Measurements from ENCODE around the gene FOXJ1.

The FOXJ1 gene

DNA sequence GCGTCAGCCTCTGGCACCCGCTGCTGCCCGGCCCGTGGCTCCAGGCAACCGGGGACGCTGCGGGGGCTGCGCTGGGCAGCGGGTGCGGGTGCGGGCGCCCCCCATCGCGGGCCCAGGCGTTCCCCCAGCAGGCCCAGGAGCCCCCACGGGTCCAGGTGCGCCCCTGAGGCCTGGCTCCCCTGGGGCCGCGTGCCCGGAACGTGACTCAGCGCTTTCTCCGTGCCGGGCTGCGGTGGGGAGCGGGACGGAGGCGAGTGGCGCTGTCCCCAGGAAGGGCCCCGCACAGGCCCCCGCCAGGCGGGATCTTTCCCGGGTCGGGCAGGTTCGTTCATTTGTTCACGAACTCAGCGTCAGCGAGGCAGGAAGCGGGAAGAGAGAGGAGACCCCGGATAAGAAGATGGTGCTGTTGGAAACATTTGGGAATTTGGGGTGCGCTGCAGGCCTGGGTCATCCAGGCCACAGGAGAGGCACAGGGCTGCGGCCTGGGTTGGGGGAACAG is 19.1 kb downstream of the FOXJ1 start:
- Mint-ChIP-seq H3K27ac (no peak overlapping the region), H3K27me3 (no peaks in the 10 kb centered on the region), H3K36me3 (ENCODE audit: insufficient read depth) (peaks cover 4% of the 10 kb centered on the region), H3K4me3 (peak overlapping the region; percentile 49 to 62), H3K9me3 (no peaks in the 10 kb centered on the region), H3K4me1 (ENCODE audit: low read depth in 2 of 2) (peaks cover 0 to 3% of the 10 kb centered on the region in 2 donors)
- peak; percentile 6 for ATAC-seq (replicated peaks)
- no peak for DNase-seq

DNA sequence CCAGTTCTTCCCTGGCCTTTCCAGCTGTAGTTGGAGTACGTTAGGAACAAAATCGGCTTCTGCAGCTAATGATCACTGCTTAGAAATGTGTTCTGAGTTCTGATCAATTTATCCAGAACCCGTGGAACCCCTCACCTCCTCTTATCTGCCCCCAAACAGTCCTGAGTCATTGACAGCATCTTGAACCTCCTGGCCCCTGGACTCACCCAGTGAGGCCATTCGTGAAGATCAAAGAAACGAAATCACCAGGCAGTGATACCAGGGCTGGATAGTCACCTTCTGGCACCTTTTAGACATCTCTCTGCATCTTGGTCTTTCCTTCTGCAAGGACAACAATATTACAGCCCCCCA is 20.4 kb downstream of the FOXJ1 start:
- no peak for ATAC-seq (replicated peaks)
- no peak overlapping the region for H3K27ac Mint-ChIP-seq
- peaks cover 0 to 3% of the 10 kb centered on the region in 2 donors for H3K4me1 Mint-ChIP-seq (ENCODE audit: low read depth in 2 of 2)
- peaks cover 4% of the 10 kb centered on the region for H3K36me3 Mint-ChIP-seq (ENCODE audit: insufficient read depth)
- no peak for DNase-seq
- no peaks in the 10 kb centered on the region for H3K9me3 Mint-ChIP-seq
- H3K27me3 Mint-ChIP-seq, result no peaks in the 10 kb centered on the region
- peak overlapping the region in 1 of 2 donors; percentile 62 for H3K4me3 Mint-ChIP-seq

DNA sequence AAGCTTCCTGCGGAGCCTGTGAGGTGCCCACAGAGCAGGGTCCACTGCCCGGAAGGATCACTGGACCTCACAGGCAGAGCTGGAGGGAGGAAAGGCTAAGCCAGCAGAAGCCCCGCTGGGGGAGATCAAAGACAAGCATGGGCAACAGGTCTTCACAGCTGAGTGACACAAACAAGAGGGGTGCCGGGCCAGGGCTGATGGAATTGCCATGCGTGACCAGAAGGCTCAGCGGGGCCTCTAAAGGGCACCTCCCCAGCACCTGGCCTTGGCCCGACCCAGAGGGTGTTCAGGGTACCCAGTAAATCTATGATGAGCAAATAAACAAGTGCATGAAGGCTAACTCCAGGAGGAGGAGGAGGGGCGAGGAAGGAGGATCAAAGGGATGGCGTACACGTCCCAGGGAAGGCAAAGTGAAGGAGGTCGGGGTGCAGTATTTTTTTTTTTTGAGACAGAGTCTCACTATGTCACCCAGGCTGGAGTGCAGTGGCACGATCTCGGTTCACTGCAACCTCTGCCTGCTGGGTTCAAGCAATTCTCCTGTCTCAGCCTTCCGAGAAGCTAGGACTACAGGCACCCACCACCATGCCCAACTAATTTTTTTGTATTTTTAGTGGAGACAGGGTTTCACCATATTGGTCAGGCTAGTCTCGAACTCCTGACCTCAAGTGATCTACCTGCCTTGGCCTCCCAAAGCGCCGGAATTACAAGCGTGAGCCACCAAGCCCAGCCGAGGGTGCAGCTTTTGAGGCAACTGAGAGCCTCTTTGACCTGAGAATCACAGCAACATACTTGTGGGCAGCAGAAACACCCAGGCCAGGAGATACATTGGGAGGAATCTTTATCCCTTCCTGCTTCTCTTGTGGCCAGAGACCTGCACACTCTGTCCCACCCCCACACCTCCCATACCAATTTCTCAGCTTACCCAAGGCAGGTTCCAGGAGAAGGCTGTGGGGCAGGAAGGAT is 21.4 kb downstream of the FOXJ1 start:
- no peaks in the 10 kb centered on the region for H3K27me3 Mint-ChIP-seq
- no peak overlapping the region for H3K4me3 Mint-ChIP-seq
- DNase-seq (no peak), ATAC-seq (replicated peaks) (no peak)
- H3K9me3 Mint-ChIP-seq, result no peaks in the 10 kb centered on the region
- no peak overlapping the region for H3K27ac Mint-ChIP-seq
- H3K36me3 Mint-ChIP-seq (ENCODE audit: insufficient read depth), result peaks cover 4% of the 10 kb centered on the region
- peaks cover 0 to 3% of the 10 kb centered on the region in 2 donors for H3K4me1 Mint-ChIP-seq (ENCODE audit: low read depth in 2 of 2)

DNA sequence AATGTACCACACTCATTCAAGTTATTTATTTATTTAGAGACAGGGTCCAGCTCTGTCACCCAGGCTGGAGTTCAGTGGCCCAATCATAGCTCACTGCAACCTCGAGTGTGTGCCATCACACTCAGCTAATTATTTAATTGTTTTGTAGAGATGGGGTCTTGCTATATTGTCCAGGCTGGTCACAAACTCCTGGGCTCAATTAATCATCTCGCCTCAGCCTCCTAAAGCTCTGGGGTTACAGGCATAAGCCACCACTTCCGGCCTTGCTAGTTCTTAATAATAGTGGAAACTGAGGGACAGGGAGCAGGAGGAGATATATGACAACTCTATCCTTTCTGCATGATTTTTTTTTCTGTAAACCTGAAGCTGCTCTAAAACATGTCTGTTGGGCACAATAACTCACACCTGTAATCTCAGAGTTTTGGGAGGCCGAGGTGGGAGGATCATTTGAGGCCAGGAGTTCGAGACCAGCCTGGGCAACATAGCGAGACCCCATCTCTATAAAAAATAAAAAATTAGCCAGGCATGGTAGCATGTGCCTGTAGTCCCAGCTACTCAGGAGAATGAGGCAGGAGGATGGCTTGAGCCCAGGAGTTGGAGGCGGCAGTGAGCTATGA is 25.8 kb downstream of the FOXJ1 start:
- Mint-ChIP-seq H3K36me3 (ENCODE audit: insufficient read depth) (peaks cover 2% of the 10 kb centered on the region), H3K4me1 (ENCODE audit: low read depth in 2 of 2) (no peaks in the 10 kb centered on the region), H3K4me3 (no peak overlapping the region), H3K9me3 (no peaks in the 10 kb centered on the region), H3K27ac (no peak overlapping the region), H3K27me3 (no peaks in the 10 kb centered on the region)
- ATAC-seq (replicated peaks) (no peak), DNase-seq (no peak)

DNA sequence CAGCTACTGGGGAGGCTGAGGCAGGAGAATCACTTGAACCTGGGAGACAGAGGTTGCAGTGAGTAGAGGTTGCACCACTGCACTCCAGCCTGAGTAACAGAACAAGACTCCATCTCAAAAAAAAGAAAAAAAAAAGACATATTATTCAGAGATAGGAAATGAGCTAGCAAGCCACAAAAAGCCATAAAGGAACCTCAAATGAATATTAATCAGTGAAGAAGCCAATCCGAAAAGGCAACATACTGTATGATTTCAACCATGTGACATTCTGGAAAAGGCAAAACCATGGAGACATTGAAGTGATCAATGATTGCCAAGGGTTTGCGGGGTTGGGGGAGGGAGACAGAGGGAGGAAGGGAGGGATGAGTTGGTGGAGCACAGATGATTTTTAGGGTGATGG is 29.1 kb downstream of the FOXJ1 start:
- Mint-ChIP-seq H3K27ac (no peak overlapping the region), H3K27me3 (no peaks in the 10 kb centered on the region), H3K4me1 (ENCODE audit: low read depth in 2 of 2) (no peaks in the 10 kb centered on the region), H3K4me3 (no peak overlapping the region), H3K9me3 (no peaks in the 10 kb centered on the region), H3K36me3 (ENCODE audit: insufficient read depth) (peaks cover 2% of the 10 kb centered on the region)
- DNase-seq (no peak), ATAC-seq (replicated peaks) (no peak)

DNA sequence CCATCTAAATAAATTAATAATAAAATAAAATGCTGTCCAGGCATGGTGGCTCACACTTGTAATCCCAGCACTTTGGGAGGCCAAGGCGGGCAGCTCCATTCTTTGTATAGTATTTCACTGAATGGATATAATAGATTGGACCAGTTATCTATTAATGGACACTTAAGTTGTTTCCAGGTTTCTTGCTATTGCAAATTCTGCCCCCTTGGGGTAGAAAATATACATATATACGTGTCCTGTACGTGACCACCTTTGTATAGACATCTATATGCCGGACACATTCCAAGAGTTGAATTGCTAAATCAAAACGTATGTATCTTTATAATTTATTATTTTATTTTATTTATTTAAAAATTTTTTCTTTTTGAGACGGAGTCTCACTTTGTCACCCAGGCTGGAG is 33.5 kb downstream of the FOXJ1 start:
- Mint-ChIP-seq H3K4me1 (ENCODE audit: low read depth in 2 of 2) (peaks cover 13 to 14% of the 10 kb centered on the region in 2 donors), H3K4me3 (no peak overlapping the region), H3K27me3 (no peaks in the 10 kb centered on the region), H3K27ac (no peak overlapping the region), H3K36me3 (ENCODE audit: insufficient read depth) (peaks cover 4% of the 10 kb centered on the region), H3K9me3 (no peaks in the 10 kb centered on the region)
- DNase-seq (no peak), ATAC-seq (replicated peaks) (no peak)

DNA sequence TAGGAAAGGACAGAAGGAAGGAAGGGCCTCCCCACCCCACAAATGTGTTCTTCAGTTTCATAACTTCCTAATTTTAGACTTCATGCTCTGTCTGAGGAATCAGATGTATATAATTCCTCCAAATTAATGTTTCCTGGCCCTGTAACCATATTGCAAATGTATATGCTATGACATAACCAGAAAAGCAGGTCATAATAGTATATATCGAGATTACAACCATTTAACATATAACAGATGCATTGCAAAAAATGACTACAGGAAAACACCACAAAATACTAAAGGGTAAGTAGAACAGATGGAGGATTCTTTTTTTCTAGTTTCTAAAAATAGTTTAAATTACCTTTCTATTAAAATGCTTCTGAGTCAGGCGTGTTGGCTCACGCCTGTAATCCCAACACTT is 34.3 kb downstream of the FOXJ1 start:
- H3K9me3 Mint-ChIP-seq, result no peaks in the 10 kb centered on the region
- H3K27ac Mint-ChIP-seq, result no peak overlapping the region

DNA sequence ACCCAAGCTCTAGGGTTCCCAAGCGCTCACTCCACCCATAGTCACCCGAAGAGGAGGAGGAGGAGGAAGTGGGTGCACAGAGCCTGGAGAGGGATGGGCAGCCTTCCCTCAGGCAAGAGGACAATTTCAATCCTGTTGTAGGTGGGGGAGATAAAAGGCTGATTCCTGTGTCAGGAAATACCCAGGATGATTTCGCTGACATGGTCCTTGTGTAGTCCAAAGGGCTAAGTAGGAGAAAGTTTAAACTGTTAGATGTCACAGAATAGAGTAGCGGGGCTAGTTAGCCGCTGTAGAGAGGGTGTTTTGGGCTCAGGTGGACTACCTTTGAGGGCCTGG is 36.2 kb downstream of the FOXJ1 start:
- no peaks in the 10 kb centered on the region for H3K27me3 Mint-ChIP-seq
- peaks cover 21% of the 10 kb centered on the region for H3K36me3 Mint-ChIP-seq (ENCODE audit: insufficient read depth)
- ATAC-seq (replicated peaks), result no peak
- no peaks in the 10 kb centered on the region for H3K9me3 Mint-ChIP-seq
- peak overlapping the region; percentile 94 to 99 for H3K4me3 Mint-ChIP-seq
- H3K4me1 Mint-ChIP-seq (ENCODE audit: low read depth in 2 of 2), result peaks cover 20 to 26% of the 10 kb centered on the region in 2 donors
- no peak for DNase-seq
- H3K27ac Mint-ChIP-seq, result peak overlapping the region; percentile 77 to 95

More for the DNA sequence above, 34.3 kb downstream of the FOXJ1 start:
- ATAC-seq (replicated peaks) (no peak), DNase-seq (no peak)
- H3K4me1 Mint-ChIP-seq (ENCODE audit: low read depth in 2 of 2), result peaks cover 14 to 16% of the 10 kb centered on the region in 2 donors
- no peaks in the 10 kb centered on the region for H3K27me3 Mint-ChIP-seq
- H3K36me3 Mint-ChIP-seq (ENCODE audit: insufficient read depth), result peaks cover 4% of the 10 kb centered on the region
- H3K4me3 Mint-ChIP-seq, result no peak overlapping the region

DNA sequence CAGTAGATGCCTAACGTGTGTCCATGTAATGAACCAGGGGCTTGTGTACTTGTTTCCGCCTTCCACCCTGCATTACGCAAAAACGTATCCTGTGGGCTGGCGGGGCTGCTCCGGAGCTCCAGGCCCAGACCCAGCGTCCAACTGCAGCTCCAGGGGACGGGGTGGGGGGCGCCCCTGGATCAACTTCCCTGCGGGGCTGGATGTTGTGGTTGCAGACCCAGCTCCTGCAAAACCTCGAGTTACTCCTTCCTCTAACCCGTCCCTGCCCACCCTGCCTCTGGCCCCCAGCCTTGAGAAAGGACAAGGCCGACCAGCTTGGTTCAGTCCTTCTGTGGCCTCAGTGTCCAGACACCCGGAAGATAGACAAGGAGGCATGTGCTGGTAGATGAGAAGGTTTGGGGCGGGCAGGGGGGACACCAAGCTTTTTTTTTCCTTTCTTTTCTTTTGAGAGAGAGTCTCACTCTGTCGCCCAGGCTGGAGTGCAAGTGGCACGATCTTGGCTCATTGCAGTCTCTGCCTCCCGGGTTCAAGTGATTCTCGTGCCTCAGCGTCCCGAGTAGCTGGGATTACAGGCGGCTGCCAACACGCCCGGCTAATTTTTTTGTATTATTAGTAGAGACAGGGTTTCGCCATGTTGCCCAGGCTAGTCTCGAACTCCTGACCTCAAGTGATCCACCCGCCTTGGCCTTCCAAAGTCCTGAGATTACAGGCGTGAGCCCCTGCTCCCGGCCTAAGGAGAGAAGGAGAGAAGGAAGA is 36.7 kb downstream of the FOXJ1 start:
- H3K4me3 Mint-ChIP-seq, result peak overlapping the region; percentile 94 to 99
- ATAC-seq (replicated peaks), result no peak
- H3K36me3 Mint-ChIP-seq (ENCODE audit: insufficient read depth), result peaks cover 26% of the 10 kb centered on the region
- H3K4me1 Mint-ChIP-seq (ENCODE audit: low read depth in 2 of 2), result peaks cover 20 to 27% of the 10 kb centered on the region in 2 donors
- no peaks in the 10 kb centered on the region for H3K9me3 Mint-ChIP-seq
- no peak for DNase-seq
- H3K27ac Mint-ChIP-seq, result peak overlapping the region; percentile 95 to 98
- H3K27me3 Mint-ChIP-seq, result no peaks in the 10 kb centered on the region

DNA sequence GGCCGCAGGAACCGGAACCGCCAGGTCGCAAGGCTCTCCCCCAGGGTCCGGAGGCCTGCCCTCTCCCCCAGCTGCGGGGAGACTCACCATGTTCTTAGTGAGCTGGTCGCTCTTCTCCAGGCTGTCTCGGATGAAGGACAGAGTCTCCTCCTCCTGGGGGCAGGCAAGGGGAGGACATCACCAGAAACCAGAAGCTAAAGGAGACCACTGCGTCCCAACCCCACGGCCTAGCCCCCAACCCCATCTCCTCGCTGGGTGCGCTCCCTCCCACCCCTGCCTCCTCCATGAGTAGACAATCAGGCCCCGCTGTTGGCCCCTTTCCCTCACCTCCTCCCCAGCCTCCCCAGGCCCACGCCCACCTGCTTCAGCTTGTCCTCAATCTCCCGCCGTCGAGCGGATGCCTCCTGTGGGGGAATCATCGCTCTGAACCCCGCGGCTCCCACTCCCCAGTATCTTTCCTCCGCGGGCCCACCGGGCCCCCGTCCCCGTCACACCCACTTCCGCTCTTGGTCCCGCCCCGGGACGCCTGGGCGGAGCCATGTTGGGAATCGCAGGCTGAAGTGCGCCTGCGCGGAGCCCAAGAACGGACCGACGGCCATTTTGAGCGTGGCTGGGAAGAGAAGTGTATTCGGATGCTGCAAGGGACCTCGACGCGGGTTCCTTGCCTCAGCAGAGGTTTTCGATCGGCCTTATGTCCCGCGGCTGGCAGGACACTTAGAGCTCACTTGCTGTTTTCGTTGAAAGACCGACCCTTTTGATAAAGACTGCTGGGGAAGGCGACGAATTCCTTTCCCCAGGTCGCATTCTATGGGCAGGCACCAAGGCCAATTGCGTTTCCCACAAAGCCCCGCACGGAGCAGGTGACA is 37.5 kb downstream of the FOXJ1 start, which contains the start of gene EXOC7:
EXOC7 (minus strand) TSS at position 514 of the 866 bp plus-strand sequence; CDS start at position 419, 95 bp downstream.
- no peaks in the 10 kb centered on the region for H3K9me3 Mint-ChIP-seq
- peak within 1 kb of the TSS; percentile 94 to 99 for H3K4me3 Mint-ChIP-seq
- DNase-seq (peak; percentile 90 to 92 (median 92)), ATAC-seq (replicated peaks) (peak; percentile 93)
- peaks cover 34% of the 10 kb centered on the region for H3K36me3 Mint-ChIP-seq (ENCODE audit: insufficient read depth)
- H3K27ac Mint-ChIP-seq, result peak within 1 kb of the TSS; percentile 95 to 98
- peaks cover 20 to 27% of the 10 kb centered on the region in 2 donors for H3K4me1 Mint-ChIP-seq (ENCODE audit: low read depth in 2 of 2)
- no peaks in the 10 kb centered on the region for H3K27me3 Mint-ChIP-seq

DNA sequence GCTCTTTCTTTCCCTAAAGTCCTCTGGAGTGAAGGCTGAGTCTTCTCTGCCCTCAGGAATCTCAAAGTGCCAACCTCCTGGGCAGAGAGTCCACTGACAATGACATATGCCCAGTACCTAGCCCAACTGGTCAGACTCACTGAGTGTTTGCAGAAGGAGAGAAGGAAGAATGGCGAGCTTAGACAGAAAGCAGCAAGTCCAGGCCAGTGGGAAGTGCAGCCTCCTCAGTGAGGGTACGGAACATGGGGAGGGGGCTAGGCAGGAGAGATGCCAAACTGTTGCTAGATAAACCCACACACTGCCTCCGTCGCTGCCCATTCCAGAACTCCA is 38.1 kb downstream of the FOXJ1 start:
- no peaks in the 10 kb centered on the region for H3K27me3 Mint-ChIP-seq
- peak overlapping the region; percentile 95 to 98 for H3K27ac Mint-ChIP-seq
- no peaks in the 10 kb centered on the region for H3K9me3 Mint-ChIP-seq
- ATAC-seq (replicated peaks) (no peak), DNase-seq (no peak)
- H3K4me1 Mint-ChIP-seq (ENCODE audit: low read depth in 2 of 2), result peaks cover 20 to 27% of the 10 kb centered on the region in 2 donors
- peaks cover 40% of the 10 kb centered on the region for H3K36me3 Mint-ChIP-seq (ENCODE audit: insufficient read depth)
- peak overlapping the region; percentile 94 to 99 for H3K4me3 Mint-ChIP-seq

DNA sequence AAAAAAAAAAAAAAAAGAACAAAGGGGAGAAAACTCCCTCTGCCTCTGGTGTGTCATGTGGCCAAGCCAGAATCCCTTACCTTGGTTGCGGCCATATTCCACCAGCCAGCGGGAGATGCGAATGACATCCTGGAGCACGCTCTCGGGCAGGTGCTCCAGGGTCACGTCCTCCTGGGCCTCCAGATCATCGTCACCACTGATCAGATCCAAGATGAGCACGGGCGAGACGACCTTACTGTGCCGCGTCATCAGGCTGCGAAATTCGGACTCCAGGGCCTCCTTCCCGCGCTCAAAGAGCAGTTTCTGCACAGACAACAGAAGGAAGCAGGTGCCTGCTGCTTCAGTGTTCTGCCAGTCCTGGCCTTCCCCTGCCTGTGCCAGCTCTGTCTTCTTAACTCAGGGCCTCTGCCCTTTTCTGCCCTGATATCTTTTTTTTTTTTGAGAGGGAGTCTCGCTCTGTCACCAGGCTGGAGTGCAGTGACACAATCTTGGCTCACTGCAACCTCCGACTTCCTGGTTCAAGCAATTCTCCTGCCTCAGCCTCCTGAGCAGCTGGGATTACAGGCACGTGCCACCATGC is 43.2 kb downstream of the FOXJ1 start:
- H3K36me3 Mint-ChIP-seq (ENCODE audit: insufficient read depth), result peaks cover 79% of the 10 kb centered on the region
- H3K4me1 Mint-ChIP-seq (ENCODE audit: low read depth in 2 of 2), result peaks cover 12 to 23% of the 10 kb centered on the region in 2 donors
- no peaks in the 10 kb centered on the region for H3K9me3 Mint-ChIP-seq
- H3K4me3 Mint-ChIP-seq, result no peak overlapping the region
- no peak for ATAC-seq (replicated peaks)
- no peak overlapping the region for H3K27ac Mint-ChIP-seq
- no peaks in the 10 kb centered on the region for H3K27me3 Mint-ChIP-seq
- DNase-seq, result no peak
